OCI-LY7 (cell line): Measurements from ENCODE around the gene RRM2. TPM values are rescaled to one million over a fixed set of nuclear protein-coding genes. Genes with fewer than 3 reads are reported as not detected.

Experiments
- BruUV-seq: library from RNA; stranded (reverse); fragments of 400-500 nt; replicated peaks from 2 replicates; lab custom pipeline; 2021; lab: Mats Ljungman, UMichigan
- CTCF ChIA-PET: fragments of 300-600 bp; sonication (Branson Sonifier 250); formaldehyde crosslinking; loops from one replicate; lab custom pipeline; 2022; ENCODE audit warnings: antibody characterized with exemption; ENCODE audit not compliant: unreplicated experiment; lab: Charles Lee
- POLR2A ChIA-PET: fragments of 300-600 bp; sonication (Branson Sonifier 250); formaldehyde crosslinking; loops from one replicate; lab custom pipeline; 2022; ENCODE audit warnings: antibody characterized with exemption; lab: Charles Lee
- DNase-seq: peaks from one replicate; pipeline ENCODE4 v3.0.0-alpha.2; 2015; ENCODE audit warnings: low spot score
- H2AFZ ChIP-seq: fragments of 200-600 bp; sonication (generic), shearing (Covaris generic); 2 replicates; pipeline ENCODE4 v1.6.1; 2014; ENCODE audit warnings: mild to moderate bottlenecking, antibody characterized with exemption, low read length, moderate library complexity
- H3K27ac ChIP-seq: fragments of 200-600 bp; sonication (generic); 2 replicates; pipeline ENCODE4 v1.5.1; 2014; ENCODE audit warnings: mixed run types, low read depth, mild to moderate bottlenecking, moderate library complexity, low read length, inconsistent platforms; ENCODE audit not compliant: poor library complexity, severe bottlenecking
- H3K36me3 ChIP-seq: fragments of 200-600 bp; sonication (generic); 2 replicates; pipeline ENCODE4 v1.6.1; 2014; ENCODE audit warnings: mild to moderate bottlenecking, antibody characterized with exemption, low read length, moderate library complexity, mixed read lengths; ENCODE audit not compliant: insufficient read depth
- H3K4me1 ChIP-seq: fragments of 200-600 bp; sonication (generic); 2 replicates; pipeline ENCODE4 v1.5.1; 2014; ENCODE audit warnings: mild to moderate bottlenecking, low read length; ENCODE audit not compliant: insufficient read depth, poor library complexity, severe bottlenecking
- H3K4me2 ChIP-seq: fragments of 200-600 bp; sonication (generic); 2 replicates; pipeline ENCODE4 v1.6.1; 2014; ENCODE audit warnings: mild to moderate bottlenecking, low read length
- H3K4me3 ChIP-seq: fragments of 200-600 bp; sonication (generic); 2 replicates; pipeline ENCODE4 v1.5.1; 2014; ENCODE audit warnings: mild to moderate bottlenecking, low read depth, low read length; ENCODE audit not compliant: poor library complexity, severe bottlenecking
- H3K79me2 ChIP-seq: fragments of 200-600 bp; sonication (generic); 2 replicates; pipeline ENCODE4 v1.6.1; 2016; ENCODE audit warnings: low read depth, mild to moderate bottlenecking, low read length, moderate library complexity, mixed read lengths; ENCODE audit not compliant: insufficient read depth
- H3K9me2 ChIP-seq: fragments of 200-600 bp; sonication (generic); 2 replicates; pipeline ENCODE4 v1.6.1; 2016; ENCODE audit warnings: mild to moderate bottlenecking, low read length, mixed read lengths; ENCODE audit not compliant: insufficient read depth
- H3K9me3 ChIP-seq: fragments of 200-600 bp; sonication (generic); 2 replicates; pipeline ENCODE4 v1.6.1; 2014; ENCODE audit warnings: mild to moderate bottlenecking, mixed run types, low read length, mixed read lengths
- H4K20me1 ChIP-seq: fragments of 200-600 bp; sonication (generic); 2 replicates; pipeline ENCODE4 v1.6.1; 2014; ENCODE audit warnings: mild to moderate bottlenecking, antibody characterized with exemption, low read length, moderate library complexity, mixed read lengths; ENCODE audit not compliant: insufficient read depth
- EZH2phosphoT487 ChIP-seq: fragments of 200-600 bp; sonication (generic); IDR thresholded peaks from 2 replicates; pipeline ENCODE4 v1.6.1; 2018; ENCODE audit warnings: low read depth, borderline replicate concordance, mild to moderate bottlenecking, mixed run types, antibody characterized with exemption, low read length, moderate library complexity, mixed read lengths
- intact Hi-C: fragments of 100-400 bp; cut with micrococcal nuclease; formaldehyde crosslinking; loops from one replicate; pipeline ENCODE4 v1.10.0; 2022; ENCODE audit not compliant: unreplicated experiment
- total RNA-seq, 2 experiments: library from RNA; depleted of rRNA in 1 of 2; stranded (reverse); fragments of >200 nt in 1 of 2; shearing (Covaris generic) in 1 of 2; gene quantifications; 2 replicates each; pipeline ENCODE4 v1.2.3, GENCODE V29; 2014 to 2022
- TF ChIP-seq, protein P1 (sequence below): fragments of 200-600 bp; sonication (generic); conservative IDR thresholded peaks from 2 replicates; pipeline ENCODE4 v1.5.1; 2014; ENCODE audit warnings: mild to moderate bottlenecking, antibody characterized with exemption, low read length, moderate library complexity, mixed read lengths

Gene RRM2
- total RNA-seq, 2 experiments from 2014 or later, result 222 to 324 TPM

DNA sequence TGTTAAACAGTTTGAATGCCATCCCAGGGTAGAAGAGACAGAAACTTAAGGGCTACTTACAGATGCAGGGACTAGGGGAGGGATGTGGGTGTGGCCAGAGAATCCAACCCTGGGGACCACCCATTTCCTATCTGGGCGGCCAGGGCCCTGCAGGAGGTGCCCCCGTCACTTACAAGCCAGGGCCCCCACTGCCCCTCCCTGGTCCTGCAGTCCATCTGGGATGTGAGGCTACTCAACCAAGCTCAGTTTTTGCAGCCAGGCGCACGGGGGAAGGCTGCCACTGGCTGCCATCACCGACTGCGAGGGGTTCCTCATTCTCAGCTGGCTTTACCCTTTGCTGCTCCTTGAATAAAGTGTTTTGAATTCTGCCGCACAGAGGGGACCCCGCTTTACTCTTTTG, 42.1 kb downstream of the RRM2 start:
- no TSS peak for BruUV-seq
- Histone ChIP-seq H3K4me3 (no peak overlapping the region), H3K27ac (no peak overlapping the region), H3K9me3 (no peaks in the 10 kb centered on the region), H4K20me1 (no peaks in the 10 kb centered on the region), H3K79me2 (no peaks in the 10 kb centered on the region), H3K4me1 (no peaks in the 10 kb centered on the region), H3K36me3 (peaks cover 58% of the 10 kb centered on the region), H3K9me2 (no peaks in the 10 kb centered on the region), H2AFZ (no peak overlapping the region), H3K4me2 (no peak overlapping the region)
- intact Hi-C loops, result no loop called here
- no peak for DNase-seq
- ChIA-PET POLR2A (interaction anchor here (0.7 kb wide), 1 partner anchor 90 kb away, joined by 3 read pairs; no protein-coding TSS in a partner anchor), CTCF (no interaction called here)
- TF ChIP-seq, protein P1, sequence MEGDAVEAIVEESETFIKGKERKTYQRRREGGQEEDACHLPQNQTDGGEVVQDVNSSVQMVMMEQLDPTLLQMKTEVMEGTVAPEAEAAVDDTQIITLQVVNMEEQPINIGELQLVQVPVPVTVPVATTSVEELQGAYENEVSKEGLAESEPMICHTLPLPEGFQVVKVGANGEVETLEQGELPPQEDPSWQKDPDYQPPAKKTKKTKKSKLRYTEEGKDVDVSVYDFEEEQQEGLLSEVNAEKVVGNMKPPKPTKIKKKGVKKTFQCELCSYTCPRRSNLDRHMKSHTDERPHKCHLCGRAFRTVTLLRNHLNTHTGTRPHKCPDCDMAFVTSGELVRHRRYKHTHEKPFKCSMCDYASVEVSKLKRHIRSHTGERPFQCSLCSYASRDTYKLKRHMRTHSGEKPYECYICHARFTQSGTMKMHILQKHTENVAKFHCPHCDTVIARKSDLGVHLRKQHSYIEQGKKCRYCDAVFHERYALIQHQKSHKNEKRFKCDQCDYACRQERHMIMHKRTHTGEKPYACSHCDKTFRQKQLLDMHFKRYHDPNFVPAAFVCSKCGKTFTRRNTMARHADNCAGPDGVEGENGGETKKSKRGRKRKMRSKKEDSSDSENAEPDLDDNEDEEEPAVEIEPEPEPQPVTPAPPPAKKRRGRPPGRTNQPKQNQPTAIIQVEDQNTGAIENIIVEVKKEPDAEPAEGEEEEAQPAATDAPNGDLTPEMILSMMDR, result no peak
- TF ChIP-seq EZH2phosphoT487, result no peak

DNA sequence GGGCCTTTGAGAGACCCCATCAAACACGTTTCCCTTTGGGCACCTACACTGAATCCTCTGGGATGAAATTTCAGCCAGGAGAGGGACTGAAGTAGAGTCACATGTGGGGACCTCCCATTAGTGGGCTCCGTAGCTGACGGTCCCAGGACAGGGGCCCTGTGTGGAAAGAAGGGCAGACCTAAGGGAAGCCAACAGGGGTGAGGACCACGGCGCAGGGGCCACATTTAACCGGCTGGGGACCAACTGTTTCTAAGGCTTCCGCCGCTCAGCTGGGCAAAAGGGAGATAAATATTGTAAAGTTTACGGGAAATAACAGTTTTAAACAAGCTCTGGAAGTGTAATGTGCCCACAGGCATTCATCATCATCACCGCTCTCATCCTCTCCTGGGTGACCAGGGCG, 42.7 kb downstream of the RRM2 start:
- Histone ChIP-seq H3K9me3 (no peaks in the 10 kb centered on the region), H3K4me2 (no peak overlapping the region), H3K4me3 (no peak overlapping the region), H3K4me1 (no peaks in the 10 kb centered on the region), H2AFZ (no peak overlapping the region), H3K36me3 (peaks cover 61% of the 10 kb centered on the region), H3K79me2 (no peaks in the 10 kb centered on the region), H4K20me1 (no peaks in the 10 kb centered on the region), H3K9me2 (no peaks in the 10 kb centered on the region), H3K27ac (no peak overlapping the region)
- no TSS peak for BruUV-seq
- TF ChIP-seq EZH2phosphoT487, result no peak
- TF ChIP-seq, protein P1, result no peak
- intact Hi-C loops, result no loop called here
- ChIA-PET CTCF (no interaction called here), POLR2A (no interaction called here)
- DNase-seq, result no peak

DNA sequence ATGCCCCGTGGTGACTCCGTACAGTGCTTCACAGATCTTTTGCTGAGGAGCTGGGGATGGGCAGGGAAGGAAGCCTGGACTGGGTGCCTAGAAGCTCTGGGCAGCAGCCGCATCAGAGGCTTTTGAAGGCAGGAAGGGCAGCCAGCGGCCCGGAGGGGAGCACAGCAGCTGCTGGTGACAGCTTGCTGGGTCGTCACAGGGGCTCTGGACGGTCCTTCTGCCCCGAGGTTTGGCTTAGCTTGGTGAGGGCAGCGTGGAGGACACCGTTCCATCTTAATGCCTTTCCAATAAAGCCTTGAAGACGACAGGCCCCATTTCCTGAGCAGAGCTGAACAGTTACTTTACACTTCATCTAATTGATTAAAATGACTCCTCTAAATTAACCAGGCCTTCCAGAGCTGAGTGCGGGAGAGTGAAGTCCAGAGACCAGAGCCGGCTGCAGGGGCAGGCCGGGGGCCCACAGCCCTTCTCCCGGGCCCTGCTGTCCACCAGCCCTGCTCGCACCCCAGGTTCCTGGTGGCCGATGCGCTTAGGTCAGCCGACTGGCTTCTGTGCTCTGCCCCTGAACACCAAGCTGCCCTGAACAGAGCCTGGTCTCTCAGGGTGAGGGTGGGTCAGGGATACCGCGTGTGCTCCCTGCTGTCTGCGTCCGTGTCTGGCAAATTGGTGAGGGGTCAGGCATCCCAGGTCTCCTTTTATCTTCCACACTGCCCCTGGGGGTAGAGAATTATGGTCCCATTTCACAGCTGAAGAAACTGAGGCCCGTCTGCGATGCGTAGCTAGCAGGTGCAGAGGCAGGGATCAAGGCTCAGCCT, 43.5 kb downstream of the RRM2 start:
- Histone ChIP-seq H4K20me1 (no peaks in the 10 kb centered on the region), H2AFZ (no peak overlapping the region), H3K4me2 (no peak overlapping the region), H3K4me1 (no peaks in the 10 kb centered on the region), H3K36me3 (peaks cover 54% of the 10 kb centered on the region), H3K9me2 (no peaks in the 10 kb centered on the region), H3K9me3 (no peaks in the 10 kb centered on the region), H3K4me3 (no peak overlapping the region), H3K79me2 (no peaks in the 10 kb centered on the region), H3K27ac (no peak overlapping the region)
- CTCF ChIA-PET, result no interaction called here
- POLR2A ChIA-PET, result no interaction called here
- intact Hi-C loops, result no loop called here
- no peak for TF ChIP-seq EZH2phosphoT487
- TF ChIP-seq, protein P1, result no peak
- DNase-seq, result no peak
- BruUV-seq, result no TSS peak
